H1 (cell line): Measurements from ENCODE around the gene TTBK2. TPM values are rescaled to one million over a fixed set of nuclear protein-coding genes. Genes with fewer than 3 reads are reported as not detected.

Experiments used
- HDAC6 ChIP-seq: IDR thresholded peaks from one replicate; pipeline ENCODE4 v1.7.1; 2012; ENCODE audit warnings: low read depth, mild to moderate bottlenecking, inconsistent platforms, low read length, moderate library complexity
- POU5F1 ChIP-seq: IDR thresholded peaks from 2 replicates; pipeline ENCODE4 v1.6.1; 2011; ENCODE audit warnings: low read depth, mild to moderate bottlenecking, low read length, moderate library complexity
- polyA plus RNA-seq, 7 experiments: library from polyadenylated mRNA; depleted of rRNA in 3 of 7; stranded (reverse) in 5 of 7; unstranded in 2 of 7; fragments of >200 nt in 5 of 7; fragments of 200-250 nt in 2 of 7; gene quantifications; 1 replicate in 5 of 7; 2 replicates in 1 of 7; 4 replicates in 1 of 7; pipeline versions ENCODE4 v1.2.1 to v1.2.3, GENCODE V29; 2011 to 2013; ENCODE audit warnings: missing spikeins in 2 of 7, mixed read lengths in 2 of 7
- total RNA-seq: library from RNA; stranded (reverse); fragmentation: NEBNext Ultra II Directional; extraction: Animal tissue kit (Norgen Biotek cat#: 25700); gene quantifications from 2 replicates; pipeline ENCODE4 v1.2.1, GENCODE V29; 2021
- TF ChIP-seq, protein P1 (sequence below), 3 experiments: IDR thresholded peaks; 1 replicate in 2 of 3; 2 replicates in 1 of 3; pipeline versions ENCODE4 v1.5.1 to v1.6.1; 2011; ENCODE audit warnings: low read length in 3 of 3, mild to moderate bottlenecking in 3 of 3, inconsistent platforms in 2 of 3, low read depth in 1 of 3, moderate library complexity in 1 of 3; ENCODE audit not compliant: insufficient read depth in 1 of 3; ENCODE audit errors: control extremely low read depth in 1 of 3

TTBK2 gene
- total and polyA plus RNA-seq, 2 of the 8 experiments (the other 6 are each of a cell fraction or from before 2014, with no cell fraction given): 2.7 to 18.2 TPM

DNA sequence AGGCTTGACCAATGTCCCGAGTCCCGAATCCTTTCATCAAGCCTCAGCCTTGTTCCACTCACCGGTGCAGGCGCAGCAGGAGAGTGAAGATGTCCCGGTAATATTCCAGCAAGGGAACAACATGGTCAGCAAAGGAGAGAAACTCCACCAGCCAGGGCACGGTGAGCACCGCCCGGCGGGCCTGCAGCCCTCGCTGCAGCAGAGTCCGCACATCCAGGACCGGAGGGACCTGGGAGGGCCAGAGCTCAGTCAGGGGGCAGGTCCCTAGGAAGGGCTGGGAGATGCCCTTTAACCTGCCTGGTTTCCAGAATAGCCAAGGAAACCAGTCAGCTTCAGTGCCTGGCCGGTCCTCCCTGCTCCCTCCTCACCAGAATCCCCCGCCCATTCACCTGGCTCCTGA is 190.0 kb downstream of the TTBK2 start (continued):
- TF ChIP-seq, protein P1, sequence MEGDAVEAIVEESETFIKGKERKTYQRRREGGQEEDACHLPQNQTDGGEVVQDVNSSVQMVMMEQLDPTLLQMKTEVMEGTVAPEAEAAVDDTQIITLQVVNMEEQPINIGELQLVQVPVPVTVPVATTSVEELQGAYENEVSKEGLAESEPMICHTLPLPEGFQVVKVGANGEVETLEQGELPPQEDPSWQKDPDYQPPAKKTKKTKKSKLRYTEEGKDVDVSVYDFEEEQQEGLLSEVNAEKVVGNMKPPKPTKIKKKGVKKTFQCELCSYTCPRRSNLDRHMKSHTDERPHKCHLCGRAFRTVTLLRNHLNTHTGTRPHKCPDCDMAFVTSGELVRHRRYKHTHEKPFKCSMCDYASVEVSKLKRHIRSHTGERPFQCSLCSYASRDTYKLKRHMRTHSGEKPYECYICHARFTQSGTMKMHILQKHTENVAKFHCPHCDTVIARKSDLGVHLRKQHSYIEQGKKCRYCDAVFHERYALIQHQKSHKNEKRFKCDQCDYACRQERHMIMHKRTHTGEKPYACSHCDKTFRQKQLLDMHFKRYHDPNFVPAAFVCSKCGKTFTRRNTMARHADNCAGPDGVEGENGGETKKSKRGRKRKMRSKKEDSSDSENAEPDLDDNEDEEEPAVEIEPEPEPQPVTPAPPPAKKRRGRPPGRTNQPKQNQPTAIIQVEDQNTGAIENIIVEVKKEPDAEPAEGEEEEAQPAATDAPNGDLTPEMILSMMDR (IDR thresholded peaks at IDR 0.05; ENCODE audit: control extremely low read depth in 1 of 3, insufficient read depth in 1 of 3, low read depth in 1 of 3, low read length in 3 of 3): no peak
- TF ChIP-seq POU5F1: no peak
- no peak for TF ChIP-seq HDAC6
- TF ChIP-seq, all 59 proteins: peak for 0
